Measurements from ENCODE around the gene IDH3G. TPM values are rescaled to one million over a fixed set of nuclear protein-coding genes. Genes with fewer than 3 reads are reported as not detected.

Gene IDH3G
- total and polyA plus RNA-seq, 2 experiments from 2014 or later = 41.4 to 49.0 TPM

DNA sequence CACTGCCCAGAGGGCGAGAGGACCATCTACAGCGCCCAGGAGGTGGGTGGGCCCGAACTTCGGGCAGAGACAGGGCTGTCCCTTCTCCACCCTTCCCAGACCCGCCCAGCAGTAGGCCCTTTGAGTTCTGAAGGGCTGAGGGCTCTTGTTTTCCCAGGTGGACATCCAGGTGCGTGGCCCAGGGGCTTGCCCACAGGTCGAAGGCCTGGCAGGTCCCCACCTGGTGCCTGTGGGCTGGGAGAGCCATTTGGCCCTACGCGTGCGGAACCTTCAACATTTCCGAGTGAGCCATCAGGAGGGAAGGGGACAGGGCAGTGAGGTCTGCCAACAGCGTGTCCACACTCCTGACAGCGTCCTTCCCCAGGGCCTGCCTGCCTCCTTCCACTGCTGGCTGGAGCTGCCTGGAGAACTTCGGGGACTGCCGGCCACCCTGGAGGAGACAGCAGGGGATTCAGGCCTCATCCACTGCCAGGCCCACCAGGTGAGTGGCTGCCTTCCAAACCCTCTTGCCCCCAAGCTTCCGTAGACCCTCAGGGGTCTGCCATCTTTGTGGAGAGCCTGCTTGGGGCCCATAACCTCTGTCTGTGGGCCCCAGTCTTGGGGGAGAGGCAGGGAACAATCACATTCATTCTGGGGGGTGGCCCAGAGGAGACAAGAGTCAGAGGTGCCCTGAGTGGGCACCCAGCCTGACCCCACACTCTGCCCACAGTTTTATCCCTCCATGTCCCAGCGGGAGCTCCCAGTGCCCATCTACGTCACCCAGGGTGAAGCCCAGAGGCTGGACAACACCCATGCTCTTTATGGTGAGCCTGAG lies 23.4 kb downstream of the IDH3G start:
- DNase-seq (ENCODE audit: low spot score) (no peak), ATAC-seq (no peak)
- H3K4me3 ChIP-seq = no peak overlapping the region
- H3K36me3 ChIP-seq (ENCODE audit: insufficient read depth) = no peaks in the 10 kb centered on the region
- Mint-ChIP-seq H3K27me3 (ENCODE audit: insufficient read depth, low read depth, poor library complexity) (peaks cover 7% of the 10 kb centered on the region), H3K4me3 (no peak overlapping the region), H3K4me1 (peaks cover 5% of the 10 kb centered on the region; the same call in 2 of the 3 replicates), H3K27ac (no peak overlapping the region), H3K9me3 (no peaks in the 10 kb centered on the region), H3K36me3 (ENCODE audit: low read depth) (no peaks in the 10 kb centered on the region)
- H3K4me2 ChIP-seq = no peak overlapping the region
- no peaks in the 10 kb centered on the region for H3K79me2 ChIP-seq (replicated peaks; ENCODE audit: insufficient read depth)
- no peaks in the 10 kb centered on the region for H3K4me1 ChIP-seq (ENCODE audit: insufficient read depth)
- H4K20me1 ChIP-seq (replicated peaks; ENCODE audit: insufficient read depth) = no peaks in the 10 kb centered on the region
- no peak overlapping the region for H2AFZ ChIP-seq
- TF ChIP-seq EZH2phosphoT487 (IDR thresholded peaks at IDR 0.05; ENCODE audit: unreplicated experiment) = no peak
- no peak for TF ChIP-seq CREB1 (CRISPR knock-in tag; IDR thresholded peaks at IDR 0.05; ENCODE audit: low read depth)
- TF ChIP-seq STAT1 (IDR thresholded peaks at IDR 0.05; ENCODE audit: unreplicated experiment) = no peak
- no peak for TF ChIP-seq EZH2 (IDR thresholded peaks at IDR 0.05; ENCODE audit: low read depth, unreplicated experiment)
- no peak for TF ChIP-seq ZNF114 (CRISPR knock-in tag; IDR thresholded peaks at IDR 0.05)
- TF ChIP-seq CTCF (conservative IDR thresholded peaks at IDR 0.05; ENCODE audit: low read depth in 2 of 2) = no peak
- no peak for TF ChIP-seq ETS1 (IDR thresholded peaks at IDR 0.05)
- no peak for TF ChIP-seq ZNF462 (CRISPR knock-in tag; IDR thresholded peaks at IDR 0.05)
- no peak for TF ChIP-seq JUNB (IDR thresholded peaks at IDR 0.05; ENCODE audit: unreplicated experiment)
- TF ChIP-seq NANOG (IDR thresholded peaks at IDR 0.05; ENCODE audit: borderline replicate concordance) = no peak
- TF ChIP-seq POLR2AphosphoS5 (IDR thresholded peaks at IDR 0.05; ENCODE audit: low read depth) = no peak
- no peak for TF ChIP-seq ZNF331 (CRISPR knock-in tag; IDR thresholded peaks at IDR 0.05; ENCODE audit: low read depth)
- TF ChIP-seq, protein P1, sequence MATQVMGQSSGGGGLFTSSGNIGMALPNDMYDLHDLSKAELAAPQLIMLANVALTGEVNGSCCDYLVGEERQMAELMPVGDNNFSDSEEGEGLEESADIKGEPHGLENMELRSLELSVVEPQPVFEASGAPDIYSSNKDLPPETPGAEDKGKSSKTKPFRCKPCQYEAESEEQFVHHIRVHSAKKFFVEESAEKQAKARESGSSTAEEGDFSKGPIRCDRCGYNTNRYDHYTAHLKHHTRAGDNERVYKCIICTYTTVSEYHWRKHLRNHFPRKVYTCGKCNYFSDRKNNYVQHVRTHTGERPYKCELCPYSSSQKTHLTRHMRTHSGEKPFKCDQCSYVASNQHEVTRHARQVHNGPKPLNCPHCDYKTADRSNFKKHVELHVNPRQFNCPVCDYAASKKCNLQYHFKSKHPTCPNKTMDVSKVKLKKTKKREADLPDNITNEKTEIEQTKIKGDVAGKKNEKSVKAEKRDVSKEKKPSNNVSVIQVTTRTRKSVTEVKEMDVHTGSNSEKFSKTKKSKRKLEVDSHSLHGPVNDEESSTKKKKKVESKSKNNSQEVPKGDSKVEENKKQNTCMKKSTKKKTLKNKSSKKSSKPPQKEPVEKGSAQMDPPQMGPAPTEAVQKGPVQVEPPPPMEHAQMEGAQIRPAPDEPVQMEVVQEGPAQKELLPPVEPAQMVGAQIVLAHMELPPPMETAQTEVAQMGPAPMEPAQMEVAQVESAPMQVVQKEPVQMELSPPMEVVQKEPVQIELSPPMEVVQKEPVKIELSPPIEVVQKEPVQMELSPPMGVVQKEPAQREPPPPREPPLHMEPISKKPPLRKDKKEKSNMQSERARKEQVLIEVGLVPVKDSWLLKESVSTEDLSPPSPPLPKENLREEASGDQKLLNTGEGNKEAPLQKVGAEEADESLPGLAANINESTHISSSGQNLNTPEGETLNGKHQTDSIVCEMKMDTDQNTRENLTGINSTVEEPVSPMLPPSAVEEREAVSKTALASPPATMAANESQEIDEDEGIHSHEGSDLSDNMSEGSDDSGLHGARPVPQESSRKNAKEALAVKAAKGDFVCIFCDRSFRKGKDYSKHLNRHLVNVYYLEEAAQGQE (IDR thresholded peaks at IDR 0.05; ENCODE audit: unreplicated experiment) = no peak
- no peaks in the 10 kb centered on the region for H3K9me2 ChIP-seq (ENCODE audit: insufficient read depth)
- no peak overlapping the region for H3K27ac ChIP-seq (ENCODE audit: low read depth)
- H3K27me3 ChIP-seq (ENCODE audit: insufficient read depth) = no peaks in the 10 kb centered on the region
- no peaks in the 10 kb centered on the region for H3F3A ChIP-seq (replicated peaks; ENCODE audit: low read depth)
